Osteocyte (in vitro differentiated cells): Measurements from ENCODE around the gene STAT4. TPM values are rescaled to one million over a fixed set of nuclear protein-coding genes. Genes with fewer than 3 reads are reported as not detected.

Experiments used
- DNase-seq: peaks from one replicate; pipeline ENCODE4 v3.0.0; 2021; ENCODE audit warnings: mixed read lengths; ENCODE audit not compliant: unreplicated experiment; ENCODE audit errors: extremely low spot score
- H3K27ac Mint-ChIP-seq: one replicate; pipeline ENCODE4 v1.8.0; 2021; ENCODE audit warnings: mild to moderate bottlenecking, mixed read lengths; ENCODE audit not compliant: unreplicated experiment
- H3K27me3 Mint-ChIP-seq: one replicate; pipeline ENCODE4 v1.8.0; 2021; ENCODE audit warnings: mixed read lengths; ENCODE audit not compliant: unreplicated experiment
- H3K36me3 Mint-ChIP-seq: one replicate; pipeline ENCODE4 v1.8.0; 2021; ENCODE audit warnings: mixed read lengths; ENCODE audit not compliant: unreplicated experiment
- H3K4me1 Mint-ChIP-seq: one replicate; pipeline ENCODE4 v1.8.0; 2021; ENCODE audit warnings: mixed read lengths; ENCODE audit not compliant: unreplicated experiment
- H3K4me3 Mint-ChIP-seq: one replicate; pipeline ENCODE4 v1.8.0; 2021; ENCODE audit warnings: mild to moderate bottlenecking, moderate library complexity, mixed read lengths; ENCODE audit not compliant: unreplicated experiment
- H3K9me3 Mint-ChIP-seq: one replicate; pipeline ENCODE4 v1.8.0; 2021; ENCODE audit warnings: mixed read lengths; ENCODE audit not compliant: unreplicated experiment
- CTCF ChIP-seq: fragments of 200-600 bp; sonication (generic); IDR thresholded peaks from 2 replicates; pipeline ENCODE4 v1.5.0; 2021; ENCODE audit warnings: antibody characterized with exemption, mild to moderate bottlenecking, moderate library complexity
- total RNA-seq: library from RNA; stranded (reverse); gene quantifications from 2 replicates; pipeline ENCODE4 v1.2.1, GENCODE V29; 2021

The STAT4 gene
- total RNA-seq, 1 donor from 2014 or later = 1.3 TPM

GRCh38 chr2:191148281-191148680, 2.5 kb downstream of the STAT4 start:
- no peak for DNase-seq
- no peaks in the 10 kb centered on the region for H3K36me3 Mint-ChIP-seq
- peaks cover 10% of the 10 kb centered on the region for H3K4me1 Mint-ChIP-seq
- H3K27ac Mint-ChIP-seq = no peak overlapping the region
- TF ChIP-seq CTCF = no peak
- no peak overlapping the region for H3K4me3 Mint-ChIP-seq
- H3K27me3 Mint-ChIP-seq = peaks cover 18% of the 10 kb centered on the region
- no peaks in the 10 kb centered on the region for H3K9me3 Mint-ChIP-seq

GRCh38 chr2:191145769-191146471, 4.9 kb downstream of the STAT4 start:
- no peaks in the 10 kb centered on the region for H3K9me3 Mint-ChIP-seq
- no peaks in the 10 kb centered on the region for H3K36me3 Mint-ChIP-seq
- H3K4me3 Mint-ChIP-seq = no peak overlapping the region
- H3K4me1 Mint-ChIP-seq = peaks cover 4% of the 10 kb centered on the region
- no peak for DNase-seq
- peaks cover 18% of the 10 kb centered on the region for H3K27me3 Mint-ChIP-seq
- no peak overlapping the region for H3K27ac Mint-ChIP-seq
- no peak for TF ChIP-seq CTCF

GRCh38 chr2:191144217-191144616, 6.6 kb downstream of the STAT4 start:
- Mint-ChIP-seq H3K4me1 (no peaks in the 10 kb centered on the region), H3K4me3 (no peak overlapping the region), H3K9me3 (peaks cover 7% of the 10 kb centered on the region), H3K36me3 (no peaks in the 10 kb centered on the region), H3K27ac (no peak overlapping the region), H3K27me3 (peaks cover 21% of the 10 kb centered on the region)
- TF ChIP-seq CTCF = no peak
- DNase-seq = no peak

GRCh38 chr2:191143791-191144190, 7.0 kb downstream of the STAT4 start:
- Mint-ChIP-seq H3K27me3 (peaks cover 21% of the 10 kb centered on the region), H3K4me3 (no peak overlapping the region), H3K4me1 (no peaks in the 10 kb centered on the region), H3K27ac (no peak overlapping the region), H3K9me3 (peaks cover 11% of the 10 kb centered on the region), H3K36me3 (no peaks in the 10 kb centered on the region)
- no peak for DNase-seq
- no peak for TF ChIP-seq CTCF

DNA sequence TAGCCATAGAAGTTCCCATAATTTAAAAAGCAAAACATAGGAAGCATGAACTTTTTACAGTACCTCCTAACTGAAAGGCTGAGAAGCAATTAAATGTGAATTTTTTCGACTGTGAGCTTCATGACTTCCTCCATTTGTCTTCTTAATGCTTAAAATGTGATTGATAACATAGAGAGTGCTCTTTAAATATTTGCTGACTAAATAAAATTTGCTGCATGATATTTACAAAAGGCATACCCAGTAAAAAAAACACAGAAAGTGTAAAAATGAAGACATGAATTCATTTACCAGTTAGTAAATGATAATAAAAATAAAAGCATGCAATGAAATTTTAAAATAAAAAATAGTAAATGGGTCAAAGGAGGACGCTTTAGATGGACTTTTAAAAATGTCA, 21.9 kb downstream of the STAT4 start:
- no peaks in the 10 kb centered on the region for H3K4me1 Mint-ChIP-seq
- TF ChIP-seq CTCF = no peak
- no peaks in the 10 kb centered on the region for H3K27me3 Mint-ChIP-seq
- no peak overlapping the region for H3K4me3 Mint-ChIP-seq
- DNase-seq = no peak
- H3K27ac Mint-ChIP-seq = no peak overlapping the region
- no peaks in the 10 kb centered on the region for H3K9me3 Mint-ChIP-seq
- H3K36me3 Mint-ChIP-seq = no peaks in the 10 kb centered on the region
